ENCODE results near the gene PKN1. TPM values are rescaled to one million over a fixed set of nuclear protein-coding genes. Genes with fewer than 3 reads are reported as not detected.

PKN1 gene
- total and polyA plus RNA-seq, 2 of the 13 experiments (the other 11 are each of a cell fraction or from before 2014, with no cell fraction given), result 45.7 to 54.5 TPM

DNA sequence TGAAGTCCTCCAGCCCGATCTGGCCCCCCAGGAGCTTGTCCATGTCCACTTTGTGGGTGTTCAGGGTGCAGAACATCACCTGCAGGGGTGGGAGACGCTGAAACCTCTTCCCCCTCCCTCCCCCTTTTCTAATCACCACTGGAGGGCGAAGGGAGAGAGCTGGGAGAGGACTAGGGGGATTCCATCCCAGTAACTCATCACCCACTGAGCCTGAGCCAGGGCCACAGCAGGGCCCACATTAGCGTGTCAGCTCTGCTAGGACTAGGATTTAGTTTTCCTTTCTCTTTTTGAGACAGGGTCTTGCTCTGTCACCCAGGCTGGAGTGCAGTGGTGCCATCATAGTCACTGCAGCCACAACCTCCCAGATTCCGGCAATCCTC is 47.6 kb downstream of the PKN1 start:
- H3K27ac ChIP-seq (ENCODE audit: extremely low read length, insufficient read depth, low read length), result no peak overlapping the region
- POLR2A ChIA-PET, result no interaction called here
- no TSS peak for BruUV-seq (replicated peaks)
- CTCF ChIA-PET (ENCODE audit: low intra/inter-chr PET ratio, low total read pairs), result no interaction called here
- H3K79me2 ChIP-seq (ENCODE audit: insufficient read depth, low read length), result no peaks in the 10 kb centered on the region
- no peak for ATAC-seq
- peaks cover 4 to 17% of the 10 kb centered on the region in 2 experiments; a peak in 3 of 5 replicates for H3K36me3 ChIP-seq (replicated peaks in 1 of 2; ENCODE audit: control insufficient read depth in 1 of 2, insufficient read depth in 2 of 2, low read length in 2 of 2)
- intact Hi-C loops (cut with micrococcal nuclease; ENCODE audit: unreplicated experiment) (no loop called here), in situ Hi-C loops (cut with HindIII; ENCODE audit: extremely low pct_ligation_motif_present, low pct_unique_long_range_greater_than_20kb) (no loop called here)
- no peaks in the 10 kb centered on the region for H3K27me3 ChIP-seq (ENCODE audit: control insufficient read depth in 1 of 2, insufficient read depth in 2 of 2, low read length in 2 of 2)
- no peak for DNase-seq (ENCODE audit: low spot score)
- H3K4me3 ChIP-seq (replicated peaks in 1 of 3; ENCODE audit: insufficient read depth in 1 of 3, low read depth in 2 of 3, low read length in 3 of 3), result no peak overlapping the region
- 79% methylated on average over 5 of the region's 5 CpGs for WGBS (ENCODE audit: low lambda C conversion rate)
- no peak overlapping the region for H3K4me2 ChIP-seq (ENCODE audit: low read depth, low read length)
- no peak for FAIRE-seq
- H2AFZ ChIP-seq (ENCODE audit: low read length), result no peak overlapping the region
- H3K9ac ChIP-seq (ENCODE audit: insufficient read depth, low read depth, low read length), result no peak overlapping the region
- no peaks in the 10 kb centered on the region for H3K9me3 ChIP-seq (ENCODE audit: low read length)
- no peak for TF ChIP-seq MED13 (CRISPR knock-in tag; IDR thresholded peaks at IDR 0.05)
- no peak for TF ChIP-seq ATF1 (CRISPR knock-in tag; IDR thresholded peaks at IDR 0.05)
- TF ChIP-seq, protein P1, sequence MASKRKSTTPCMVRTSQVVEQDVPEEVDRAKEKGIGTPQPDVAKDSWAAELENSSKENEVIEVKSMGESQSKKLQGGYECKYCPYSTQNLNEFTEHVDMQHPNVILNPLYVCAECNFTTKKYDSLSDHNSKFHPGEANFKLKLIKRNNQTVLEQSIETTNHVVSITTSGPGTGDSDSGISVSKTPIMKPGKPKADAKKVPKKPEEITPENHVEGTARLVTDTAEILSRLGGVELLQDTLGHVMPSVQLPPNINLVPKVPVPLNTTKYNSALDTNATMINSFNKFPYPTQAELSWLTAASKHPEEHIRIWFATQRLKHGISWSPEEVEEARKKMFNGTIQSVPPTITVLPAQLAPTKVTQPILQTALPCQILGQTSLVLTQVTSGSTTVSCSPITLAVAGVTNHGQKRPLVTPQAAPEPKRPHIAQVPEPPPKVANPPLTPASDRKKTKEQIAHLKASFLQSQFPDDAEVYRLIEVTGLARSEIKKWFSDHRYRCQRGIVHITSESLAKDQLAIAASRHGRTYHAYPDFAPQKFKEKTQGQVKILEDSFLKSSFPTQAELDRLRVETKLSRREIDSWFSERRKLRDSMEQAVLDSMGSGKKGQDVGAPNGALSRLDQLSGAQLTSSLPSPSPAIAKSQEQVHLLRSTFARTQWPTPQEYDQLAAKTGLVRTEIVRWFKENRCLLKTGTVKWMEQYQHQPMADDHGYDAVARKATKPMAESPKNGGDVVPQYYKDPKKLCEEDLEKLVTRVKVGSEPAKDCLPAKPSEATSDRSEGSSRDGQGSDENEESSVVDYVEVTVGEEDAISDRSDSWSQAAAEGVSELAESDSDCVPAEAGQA (IDR thresholded peaks at IDR 0.05; ENCODE audit: low read depth), result no peak
- TF ChIP-seq, protein P1 (CRISPR knock-in tag; IDR thresholded peaks at IDR 0.05; ENCODE audit: borderline replicate concordance), result no peak
- TF ChIP-seq MAF1 (CRISPR knock-in tag; IDR thresholded peaks at IDR 0.05; ENCODE audit: borderline replicate concordance), result no peak
- no peak for TF ChIP-seq KLF6 (CRISPR knock-in tag; IDR thresholded peaks at IDR 0.05)
- TF ChIP-seq, protein P2, sequence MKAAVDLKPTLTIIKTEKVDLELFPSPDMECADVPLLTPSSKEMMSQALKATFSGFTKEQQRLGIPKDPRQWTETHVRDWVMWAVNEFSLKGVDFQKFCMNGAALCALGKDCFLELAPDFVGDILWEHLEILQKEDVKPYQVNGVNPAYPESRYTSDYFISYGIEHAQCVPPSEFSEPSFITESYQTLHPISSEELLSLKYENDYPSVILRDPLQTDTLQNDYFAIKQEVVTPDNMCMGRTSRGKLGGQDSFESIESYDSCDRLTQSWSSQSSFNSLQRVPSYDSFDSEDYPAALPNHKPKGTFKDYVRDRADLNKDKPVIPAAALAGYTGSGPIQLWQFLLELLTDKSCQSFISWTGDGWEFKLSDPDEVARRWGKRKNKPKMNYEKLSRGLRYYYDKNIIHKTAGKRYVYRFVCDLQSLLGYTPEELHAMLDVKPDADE (CRISPR knock-in tag; IDR thresholded peaks at IDR 0.05), result no peak
- TF ChIP-seq, protein P3, sequence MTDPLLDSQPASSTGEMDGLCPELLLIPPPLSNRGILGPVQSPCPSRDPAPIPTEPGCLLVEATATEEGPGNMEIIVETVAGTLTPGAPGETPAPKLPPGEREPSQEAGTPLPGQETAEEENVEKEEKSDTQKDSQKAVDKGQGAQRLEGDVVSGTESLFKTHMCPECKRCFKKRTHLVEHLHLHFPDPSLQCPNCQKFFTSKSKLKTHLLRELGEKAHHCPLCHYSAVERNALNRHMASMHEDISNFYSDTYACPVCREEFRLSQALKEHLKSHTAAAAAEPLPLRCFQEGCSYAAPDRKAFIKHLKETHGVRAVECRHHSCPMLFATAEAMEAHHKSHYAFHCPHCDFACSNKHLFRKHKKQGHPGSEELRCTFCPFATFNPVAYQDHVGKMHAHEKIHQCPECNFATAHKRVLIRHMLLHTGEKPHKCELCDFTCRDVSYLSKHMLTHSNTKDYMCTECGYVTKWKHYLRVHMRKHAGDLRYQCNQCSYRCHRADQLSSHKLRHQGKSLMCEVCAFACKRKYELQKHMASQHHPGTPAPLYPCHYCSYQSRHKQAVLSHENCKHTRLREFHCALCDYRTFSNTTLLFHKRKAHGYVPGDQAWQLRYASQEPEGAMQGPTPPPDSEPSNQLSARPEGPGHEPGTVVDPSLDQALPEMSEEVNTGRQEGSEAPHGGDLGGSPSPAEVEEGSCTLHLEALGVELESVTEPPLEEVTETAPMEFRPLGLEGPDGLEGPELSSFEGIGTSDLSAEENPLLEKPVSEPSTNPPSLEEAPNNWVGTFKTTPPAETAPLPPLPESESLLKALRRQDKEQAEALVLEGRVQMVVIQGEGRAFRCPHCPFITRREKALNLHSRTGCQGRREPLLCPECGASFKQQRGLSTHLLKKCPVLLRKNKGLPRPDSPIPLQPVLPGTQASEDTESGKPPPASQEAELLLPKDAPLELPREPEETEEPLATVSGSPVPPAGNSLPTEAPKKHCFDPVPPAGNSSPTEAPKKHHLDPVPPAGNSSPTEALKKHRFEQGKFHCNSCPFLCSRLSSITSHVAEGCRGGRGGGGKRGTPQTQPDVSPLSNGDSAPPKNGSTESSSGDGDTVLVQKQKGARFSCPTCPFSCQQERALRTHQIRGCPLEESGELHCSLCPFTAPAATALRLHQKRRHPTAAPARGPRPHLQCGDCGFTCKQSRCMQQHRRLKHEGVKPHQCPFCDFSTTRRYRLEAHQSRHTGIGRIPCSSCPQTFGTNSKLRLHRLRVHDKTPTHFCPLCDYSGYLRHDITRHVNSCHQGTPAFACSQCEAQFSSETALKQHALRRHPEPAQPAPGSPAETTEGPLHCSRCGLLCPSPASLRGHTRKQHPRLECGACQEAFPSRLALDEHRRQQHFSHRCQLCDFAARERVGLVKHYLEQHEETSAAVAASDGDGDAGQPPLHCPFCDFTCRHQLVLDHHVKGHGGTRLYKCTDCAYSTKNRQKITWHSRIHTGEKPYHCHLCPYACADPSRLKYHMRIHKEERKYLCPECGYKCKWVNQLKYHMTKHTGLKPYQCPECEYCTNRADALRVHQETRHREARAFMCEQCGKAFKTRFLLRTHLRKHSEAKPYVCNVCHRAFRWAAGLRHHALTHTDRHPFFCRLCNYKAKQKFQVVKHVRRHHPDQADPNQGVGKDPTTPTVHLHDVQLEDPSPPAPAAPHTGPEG (CRISPR knock-in tag; IDR thresholded peaks at IDR 0.05), result no peak
- TF ChIP-seq SIX1 (CRISPR knock-in tag; IDR thresholded peaks at IDR 0.05; ENCODE audit: borderline replicate concordance), result no peak
- no peaks in the 10 kb centered on the region for H4K20me1 ChIP-seq (ENCODE audit: insufficient read depth, low read length)
- 0 out of 2 replicates have a peak, but pooled peaks cover under 1% of the 10 kb centered on the region for H3K4me1 ChIP-seq (ENCODE audit: insufficient read depth, low read length)

Measured in HepG2 (cell line).